Measurements from ENCODE around the gene EPB41L4B.
A peak's percentile ranks its signal among the peaks of the same experiment; 100 is the strongest.

EPB41L4B gene

GRCh38 chr9:109205526-109205925 is 115.3 kb downstream of the EPB41L4B start:
- DNase-seq (ENCODE audit: low read depth in 2 of 2), result no peak

- no peak for DNase-seq (ENCODE audit: low read depth in 2 of 2)
These were observed 117.0 kb downstream of the EPB41L4B start for GRCh38 chr9:109203761-109204360.

DNA sequence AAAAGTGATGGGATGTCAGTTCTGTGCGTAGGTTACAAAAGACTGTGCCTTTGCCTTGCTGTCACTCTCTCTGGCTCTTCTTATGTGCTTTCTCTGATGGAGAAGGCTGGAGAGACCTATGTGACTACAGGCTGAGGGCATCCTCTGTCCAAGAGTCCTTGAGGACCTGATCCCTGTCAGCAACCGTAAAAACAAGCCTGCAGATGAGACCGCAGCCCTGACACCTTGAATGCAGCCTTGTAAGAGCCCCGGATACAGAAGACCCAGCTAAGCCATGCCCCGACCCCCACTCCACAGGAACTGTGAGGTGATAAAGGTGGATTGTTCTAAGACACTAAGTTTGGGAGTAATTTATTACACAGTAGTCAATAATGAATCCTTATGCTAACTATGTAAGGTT is 121.2 kb downstream of the EPB41L4B start:
- no peak for DNase-seq (ENCODE audit: low read depth in 2 of 2)

DNA sequence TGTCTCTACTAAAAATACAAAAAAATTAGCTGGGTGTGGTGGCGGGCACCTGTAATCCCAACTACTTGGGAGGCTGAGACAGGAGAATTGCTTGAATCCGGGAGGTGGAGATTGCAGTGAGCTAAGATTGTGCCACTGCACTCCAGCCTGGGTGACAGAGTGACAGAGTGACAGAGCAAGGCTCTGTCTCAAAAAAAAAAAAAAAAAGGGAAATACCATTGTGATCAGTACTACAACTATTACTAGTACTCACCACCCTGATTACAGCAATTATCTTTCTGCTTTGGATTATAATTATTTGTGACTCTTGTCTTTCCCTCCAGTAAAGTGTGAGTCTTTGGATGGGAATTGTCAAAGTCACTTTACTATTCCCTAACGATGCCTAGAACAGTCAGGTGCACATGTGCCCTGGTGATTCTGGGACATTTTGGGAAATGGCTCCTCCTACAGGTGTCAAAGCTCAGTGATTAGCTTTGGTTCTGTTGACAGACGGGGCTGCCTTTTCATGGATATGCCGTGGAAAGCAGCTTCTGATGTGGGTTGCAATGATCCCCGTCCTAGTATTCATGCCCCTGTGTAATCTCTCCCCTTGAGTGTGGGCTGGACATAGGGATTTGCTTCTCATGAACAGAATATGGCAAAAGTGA is 122.0 kb downstream of the EPB41L4B start:
- no peak for DNase-seq (ENCODE audit: low read depth in 2 of 2)

DNA sequence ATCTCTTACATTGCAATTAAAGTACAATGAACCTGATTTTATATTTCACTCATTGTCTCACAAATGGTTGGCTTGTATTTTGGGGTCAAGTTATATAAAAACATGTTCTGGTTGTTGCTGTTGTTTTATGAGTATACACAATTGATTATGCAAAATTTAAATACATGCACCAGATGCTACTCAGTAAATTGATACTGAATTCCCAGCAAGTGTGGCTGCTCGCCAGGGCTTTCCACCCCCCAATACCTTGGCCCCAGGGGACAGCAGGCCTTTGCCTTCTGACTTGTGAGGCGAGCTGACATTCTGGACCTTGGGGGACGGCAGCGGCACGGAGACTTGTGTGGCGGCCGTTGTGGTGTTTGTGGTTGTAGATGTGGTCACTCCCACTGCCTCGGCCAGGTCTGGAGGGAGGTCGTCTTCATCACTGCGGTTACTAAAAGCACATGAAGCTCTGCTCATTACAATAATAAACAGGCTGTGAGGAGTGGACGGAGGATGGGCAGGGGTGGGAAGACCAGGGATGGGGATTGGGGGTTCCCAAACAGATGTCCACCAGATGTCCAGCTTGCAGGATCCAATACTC is 126.8 kb downstream of the EPB41L4B start:
- DNase-seq (ENCODE audit: low read depth in 2 of 2), result no peak

GRCh38 chr9:109192732-109193361 is 128.0 kb downstream of the EPB41L4B start:
- DNase-seq (ENCODE audit: low read depth in 2 of 2), result no peak

DNA sequence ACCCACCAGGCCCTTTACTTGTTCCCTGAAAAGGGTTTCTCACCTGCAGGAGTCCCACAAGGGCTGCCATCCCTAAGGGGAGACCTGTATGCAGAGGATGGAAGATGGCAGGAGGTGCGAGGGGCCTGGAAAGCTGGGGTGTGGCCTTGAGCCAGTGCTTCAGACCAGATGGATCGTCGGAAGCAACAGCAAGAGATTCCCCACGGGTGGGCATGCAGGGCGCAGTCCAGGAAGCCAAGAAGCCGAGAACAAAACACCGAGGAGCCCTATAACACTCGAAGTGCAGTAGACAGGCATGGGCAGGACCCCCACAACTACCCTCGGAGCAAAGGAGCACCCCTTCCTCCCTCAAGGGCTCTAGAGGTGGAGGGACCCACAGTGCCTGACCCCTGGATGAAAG is 129.1 kb downstream of the EPB41L4B start:
- DNase-seq (ENCODE audit: low read depth in 2 of 2), result no peak

DNA sequence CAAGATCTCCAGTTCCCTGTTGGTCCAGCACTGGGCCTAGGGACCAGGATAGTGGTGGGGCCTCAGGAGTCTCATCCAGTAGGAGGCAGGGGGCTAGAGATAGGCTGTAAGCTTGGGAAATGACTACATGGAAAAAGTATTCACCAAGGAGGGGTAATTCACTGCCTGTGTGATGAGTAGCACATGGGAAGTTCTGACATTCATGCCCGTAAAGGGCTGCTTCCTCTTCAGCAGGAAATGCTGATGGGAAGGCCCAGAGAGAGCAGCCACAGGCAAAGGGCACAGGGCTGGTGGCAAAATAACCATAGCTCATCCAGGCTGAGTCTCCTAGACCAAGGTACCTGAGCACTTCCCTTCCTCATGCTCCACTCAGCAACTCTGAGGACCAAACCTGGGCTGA is 130.7 kb downstream of the EPB41L4B start:
- DNase-seq (ENCODE audit: low read depth in 2 of 2), result no peak

DNA sequence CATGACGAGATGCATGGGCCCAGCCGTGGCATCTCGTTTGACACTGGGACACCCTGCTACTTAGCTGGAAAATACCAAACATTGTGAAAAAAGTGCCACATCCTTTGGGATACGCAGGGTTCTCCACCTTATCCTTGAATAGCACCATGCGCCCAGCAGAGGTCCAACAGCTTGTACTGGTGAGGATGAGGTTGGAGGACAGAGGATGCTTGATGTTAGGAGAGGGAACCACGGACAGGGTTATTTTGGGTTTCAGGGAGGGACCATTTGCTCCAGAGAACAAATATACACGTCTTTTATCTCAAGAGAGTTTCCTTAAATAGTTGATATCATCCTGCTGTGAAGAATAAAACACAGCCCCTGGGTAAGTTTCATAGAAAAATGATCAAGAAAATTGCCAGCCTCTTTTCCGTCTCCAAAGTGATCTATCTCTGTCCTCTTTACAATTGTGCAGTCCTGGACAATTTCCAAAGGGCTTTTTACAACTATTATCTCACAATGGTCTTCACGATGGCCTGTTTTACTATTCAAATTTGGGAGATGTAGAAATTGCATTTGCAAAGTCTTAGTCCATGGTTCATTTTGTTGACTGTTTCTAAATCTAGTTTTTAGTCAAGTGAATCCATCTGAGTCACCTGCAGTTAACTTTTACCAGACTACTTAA is 133.9 kb downstream of the EPB41L4B start:
- no peak for DNase-seq (ENCODE audit: low read depth in 2 of 2)

- DNase-seq (ENCODE audit: low read depth in 2 of 2), result no peak
These were observed 137.7 kb downstream of the EPB41L4B start for GRCh38 chr9:109182940-109183798.

- DNase-seq (ENCODE audit: low read depth in 2 of 2), result no peak
These were observed 138.3 kb downstream of the EPB41L4B start for GRCh38 chr9:109182550-109182939.

GRCh38 chr9:109181284-109181683 is 139.6 kb downstream of the EPB41L4B start:
- peak in 1 of 2 experiments; percentile 26 for DNase-seq (ENCODE audit: low read depth in 2 of 2)

DNA sequence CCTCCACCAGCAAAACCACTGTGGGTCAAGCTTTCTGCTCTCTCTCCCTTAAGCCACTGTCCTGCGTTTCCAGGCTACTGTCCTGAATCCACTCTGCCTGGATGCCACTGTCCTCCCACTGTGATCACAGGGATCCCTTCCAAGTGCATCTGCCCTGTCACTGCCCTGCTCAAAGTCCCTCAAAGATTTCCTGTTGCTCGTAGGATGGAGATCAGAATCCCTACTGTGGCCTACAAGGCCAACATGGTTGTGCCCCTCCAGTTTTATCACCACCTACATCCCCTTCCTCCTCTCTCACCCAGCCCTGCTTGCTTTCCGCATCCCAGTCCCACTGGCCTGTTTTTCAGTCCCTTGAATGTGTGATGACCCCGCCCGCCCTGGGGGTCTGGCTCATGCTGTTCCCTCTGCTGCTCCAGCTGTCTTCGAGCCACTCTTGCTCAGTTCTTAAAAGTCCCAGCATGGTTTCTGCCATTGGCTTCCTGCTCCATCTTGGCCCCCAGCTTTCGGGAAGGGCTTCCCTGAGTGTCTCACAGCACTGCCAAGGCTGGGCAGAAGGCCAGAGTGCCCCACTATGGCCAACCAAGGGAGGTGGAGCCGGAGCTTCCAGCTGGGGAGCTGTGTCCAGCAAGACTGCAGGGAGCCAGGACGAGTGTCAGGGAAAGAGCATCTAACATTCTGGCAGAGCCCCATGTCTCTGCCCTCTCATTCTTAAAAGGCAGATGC is 140.9 kb downstream of the EPB41L4B start:
- DNase-seq (ENCODE audit: low read depth in 2 of 2), result no peak

GRCh38 chr9:109176963-109177362 is 143.9 kb downstream of the EPB41L4B start:
- no peak for DNase-seq (ENCODE audit: low read depth in 2 of 2)

- no peak for DNase-seq (ENCODE audit: low read depth in 2 of 2)
These were observed 144.5 kb downstream of the EPB41L4B start for GRCh38 chr9:109176386-109176785.

DNA sequence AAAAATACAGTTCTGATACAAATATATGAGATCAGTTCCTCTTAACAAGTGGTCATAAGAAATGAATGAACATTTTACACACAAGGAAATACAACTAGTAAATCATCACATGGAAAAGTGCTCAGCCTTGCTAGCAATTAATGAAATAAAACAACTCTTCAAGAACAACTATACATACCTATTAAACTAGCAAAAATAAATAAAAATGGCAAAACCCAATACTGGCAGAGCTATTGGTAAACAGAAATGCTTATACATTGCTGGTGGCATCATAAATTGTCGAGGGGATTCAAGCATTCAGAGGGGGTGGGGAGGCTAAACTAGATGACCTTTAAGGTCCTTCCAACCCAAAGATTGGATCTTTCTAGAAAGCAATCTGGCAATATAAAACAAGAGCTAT is 147.9 kb downstream of the EPB41L4B start:
- no peak for DNase-seq (ENCODE audit: low read depth in 2 of 2)

GRCh38 chr9:109171926-109172325 is 148.9 kb downstream of the EPB41L4B start:
- DNase-seq (ENCODE audit: low read depth in 2 of 2), result no peak

DNA sequence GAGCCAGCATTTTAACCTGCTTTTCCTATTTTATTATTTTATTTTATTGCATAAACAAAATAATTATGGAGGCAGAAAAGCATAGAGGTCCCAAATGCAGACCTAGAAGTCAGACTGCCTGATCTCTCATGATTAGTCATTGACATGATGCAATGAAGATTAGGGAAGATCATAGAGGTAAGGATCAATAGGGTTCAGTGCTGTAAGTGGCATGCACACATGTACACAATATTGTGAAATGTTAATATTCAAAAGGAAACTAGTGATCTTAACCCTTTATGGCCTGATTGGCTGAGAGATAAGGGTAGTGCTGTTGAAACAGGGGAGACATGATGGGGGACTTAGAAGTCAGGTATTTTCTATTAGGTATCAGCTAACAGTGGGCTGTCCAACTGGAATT is 152.7 kb downstream of the EPB41L4B start:
- no peak for DNase-seq (ENCODE audit: low read depth in 2 of 2)

DNA sequence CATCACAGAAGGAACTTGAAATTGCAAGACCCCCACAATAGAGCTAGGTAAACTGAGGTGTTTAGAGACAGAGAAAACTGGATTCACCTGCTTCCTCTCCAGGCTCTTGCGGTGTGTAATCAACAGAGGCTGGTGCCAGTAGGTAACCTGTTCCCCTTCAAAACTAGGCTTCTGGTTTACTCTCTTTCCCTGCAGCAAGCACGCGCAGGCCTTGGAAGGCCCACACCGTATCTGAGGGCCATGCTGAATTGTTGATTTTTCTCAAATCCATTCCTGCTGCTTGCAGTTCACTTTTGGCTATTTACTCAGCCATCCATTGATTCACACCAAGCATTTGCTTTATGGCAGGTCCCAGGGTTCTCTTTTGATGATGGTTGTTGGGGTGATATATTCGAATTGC is 153.1 kb downstream of the EPB41L4B start:
- DNase-seq (ENCODE audit: low read depth in 2 of 2), result no peak

DNA sequence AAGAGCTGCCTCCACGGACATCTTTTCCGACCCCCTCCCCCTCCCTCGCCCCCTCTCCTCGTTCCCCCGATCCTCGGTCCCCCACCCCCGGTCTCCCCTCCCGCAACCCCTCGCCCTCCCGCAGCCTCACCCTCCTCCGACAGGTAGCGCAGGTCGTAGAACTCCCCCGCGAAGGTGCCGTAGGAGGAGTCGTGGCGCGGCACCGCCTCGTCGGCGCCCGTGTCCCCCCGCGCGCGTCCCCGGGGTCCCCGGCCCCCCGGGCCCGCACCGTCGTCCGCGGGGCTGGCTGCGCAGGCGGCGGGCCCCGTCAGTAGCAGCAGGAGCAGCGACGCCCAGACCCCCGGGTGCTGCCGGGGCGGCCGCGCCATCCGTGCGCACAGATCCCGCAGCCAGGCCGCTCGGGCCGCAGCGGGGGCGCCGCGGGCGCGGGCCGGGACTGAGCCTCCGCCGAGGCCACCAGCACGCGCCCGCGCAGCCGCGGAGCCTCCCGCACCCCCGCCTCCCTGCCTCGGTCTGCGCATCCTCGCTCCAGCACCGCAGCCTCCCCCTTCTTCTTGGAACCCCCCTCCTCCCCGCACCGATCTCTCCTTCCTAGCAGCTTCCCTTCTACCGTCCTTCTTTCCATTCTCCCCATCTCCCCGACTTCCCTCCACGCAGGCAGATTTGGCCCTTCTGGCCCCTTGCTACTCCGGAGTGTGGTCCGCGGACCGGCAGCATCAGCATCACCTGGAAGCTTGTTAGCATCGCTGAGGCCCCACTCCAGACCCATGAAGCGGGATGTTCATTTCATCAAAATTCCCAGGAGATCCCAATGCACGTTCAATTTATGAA is 153.9 kb downstream of the EPB41L4B start, which contains the start of gene FRRS1L:
Gene FRRS1L (minus strand): TSS at position 479 of the 831 bp plus-strand sequence. CDS start 111 bp downstream, at position 368.
- DNase-seq (ENCODE audit: low read depth in 2 of 2), result no peak

Measured in stimulated activated CD4-positive, alpha-beta T cell treated with anti-CD3 and anti-CD28 coated beads, Interleukin-12 subunit alpha, Interleukin-12 subunit beta, amount 100 ng/mL, for 24 hours (primary cell).